GM21737 (cell line): ENCODE data around the gene PROX1.
"Not testable (repeated sequence)": the region's sequence is repeated elsewhere in the genome, so short reads cannot be mapped to it uniquely, and the experiment has no call there.

ENCODE experiments used
- ATAC-seq: cut with Tn5 transposase; IDR thresholded peaks from one replicate; pipeline ENCODE4 v1.9.1; 2021; ENCODE audit warnings: mild to moderate bottlenecking, moderate library complexity; ENCODE audit not compliant: unreplicated experiment

Gene PROX1

GRCh38 chr1:214066936-214067335, 79.2 kb downstream of the PROX1 start:
- no peak for ATAC-seq

DNA sequence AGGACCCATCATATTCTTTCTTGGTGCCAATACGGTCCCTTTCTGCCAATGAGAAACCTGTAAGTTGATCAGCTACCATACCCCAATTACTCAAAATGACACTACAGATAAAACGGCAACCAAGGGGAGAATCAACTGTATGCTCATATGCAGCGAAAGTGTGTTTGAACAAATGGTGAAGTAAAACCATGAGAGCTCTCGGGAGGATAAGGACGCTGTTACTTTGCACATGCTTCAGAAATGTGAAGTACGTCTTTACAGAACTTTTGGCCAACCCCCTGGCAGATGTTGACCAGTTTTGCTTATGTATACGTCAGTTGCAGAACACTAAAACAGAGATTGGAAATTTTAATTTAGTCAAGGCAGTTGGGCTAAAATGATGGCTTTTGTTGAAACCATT, 79.6 kb downstream of the PROX1 start:
- no peak for ATAC-seq

GRCh38 chr1:214067853-214068703, 80.3 kb downstream of the PROX1 start:
- ATAC-seq, result no peak

DNA sequence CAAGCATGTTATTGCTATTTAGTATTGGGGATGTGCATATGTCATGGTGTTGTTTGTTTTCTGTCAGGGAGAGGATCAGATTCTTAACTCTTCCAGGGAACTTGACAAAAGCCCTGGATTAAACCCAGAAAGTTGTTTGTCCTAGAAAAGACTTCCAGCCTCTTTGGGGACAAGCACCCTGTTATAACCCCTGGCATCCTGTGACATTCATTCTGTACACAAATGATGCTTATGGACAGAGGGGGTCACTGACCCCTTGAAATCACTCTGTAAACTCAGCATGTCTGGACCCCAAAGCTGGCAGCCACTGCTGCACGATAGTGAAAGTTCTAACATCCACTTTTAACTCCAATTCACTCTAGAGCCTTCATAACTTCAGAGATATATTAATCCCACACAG, 81.2 kb downstream of the PROX1 start:
- no peak for ATAC-seq

GRCh38 chr1:214071469-214071868, 83.7 kb downstream of the PROX1 start:
- ATAC-seq, result no peak

GRCh38 chr1:214072426-214073157, 84.8 kb downstream of the PROX1 start:
- ATAC-seq, result no peak

DNA sequence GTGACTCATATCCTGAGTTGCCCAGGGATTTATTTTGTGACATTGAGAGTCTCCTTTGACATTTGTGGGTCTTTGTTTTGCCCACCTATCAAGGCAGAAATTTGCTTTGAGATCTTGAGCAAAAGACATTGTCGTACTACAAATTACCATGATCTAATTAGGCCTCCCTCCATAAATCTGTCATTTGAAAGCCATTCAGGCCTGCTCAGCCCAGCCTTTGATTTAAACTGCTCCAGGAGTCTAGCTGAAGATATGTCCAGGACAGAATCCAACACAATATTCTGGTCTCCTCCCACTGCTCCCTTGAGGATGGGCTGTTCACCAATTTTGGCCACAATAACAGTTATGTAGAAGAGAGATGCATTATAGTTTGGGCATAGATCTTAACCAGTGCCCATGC, 86.7 kb downstream of the PROX1 start:
- no peak for ATAC-seq

GRCh38 chr1:214075305-214075998, 87.7 kb downstream of the PROX1 start:
- ATAC-seq, result no peak

GRCh38 chr1:214075999-214076707, 88.4 kb downstream of the PROX1 start:
- ATAC-seq, result no peak

- ATAC-seq, result no peak
These were observed 88.9 kb downstream of the PROX1 start for GRCh38 chr1:214076708-214077065.

GRCh38 chr1:214078950-214079349, 91.2 kb downstream of the PROX1 start:
- no peak for ATAC-seq

GRCh38 chr1:214085325-214085724, 97.6 kb downstream of the PROX1 start:
- ATAC-seq, result no peak

- no peak for ATAC-seq
These were observed 99.2 kb downstream of the PROX1 start for GRCh38 chr1:214086945-214087344.

GRCh38 chr1:214089003-214089402, 101.2 kb downstream of the PROX1 start:
- ATAC-seq, result not testable (repeated sequence)
